ENCODE data around the gene FLNB. TPM values are rescaled to one million over a fixed set of nuclear protein-coding genes. Genes with fewer than 3 reads are reported as not detected.

The FLNB gene
- total and polyA plus RNA-seq, 2 of the 13 experiments (the other 11 are each of a cell fraction or from before 2014, with no cell fraction given), result 106 to 130 TPM

DNA sequence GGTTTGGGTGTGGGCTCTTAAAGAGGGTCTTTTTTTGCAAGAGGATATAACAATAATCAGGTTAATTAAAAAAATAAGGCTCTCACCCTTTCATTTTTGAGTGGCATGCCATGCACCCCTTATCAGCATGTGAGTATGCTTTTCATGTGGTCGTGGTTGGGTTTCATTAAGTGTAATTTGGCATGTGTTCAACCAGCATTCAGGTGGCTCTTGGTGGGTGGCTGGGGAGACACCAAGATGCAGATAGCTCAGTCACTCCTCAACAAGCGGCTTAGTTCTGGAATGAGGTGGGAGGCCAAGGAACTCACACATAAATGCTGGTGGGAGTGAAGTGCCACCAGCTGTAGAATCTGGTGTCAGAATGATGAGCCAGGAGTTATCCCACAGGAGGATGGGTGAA lies 66.8 kb downstream of the FLNB start:
- Histone ChIP-seq H3K4me3 (replicated peaks in 1 of 3; ENCODE audit: insufficient read depth in 1 of 3, low read depth in 2 of 3, low read length in 3 of 3) (no peak overlapping the region), H3K9ac (ENCODE audit: insufficient read depth, low read depth, low read length) (no peak overlapping the region), H3K4me2 (ENCODE audit: low read depth, low read length) (no peak overlapping the region), H3K9me3 (ENCODE audit: low read length) (no peaks in the 10 kb centered on the region), H3K79me2 (ENCODE audit: insufficient read depth, low read length) (peaks cover 67% of the 10 kb centered on the region), H3K4me1 (ENCODE audit: insufficient read depth, low read length) (peaks cover 42% of the 10 kb centered on the region), H4K20me1 (ENCODE audit: insufficient read depth, low read length) (peaks cover 43% of the 10 kb centered on the region; the same call in 1 of the 2 replicates), H3K27ac (ENCODE audit: extremely low read length, insufficient read depth, low read length) (no peak overlapping the region), H2AFZ (ENCODE audit: low read length) (no peak overlapping the region), H3K36me3 (replicated peaks in 1 of 2; ENCODE audit: control insufficient read depth in 1 of 2, insufficient read depth in 2 of 2, low read length in 2 of 2) (peaks cover 24 to 39% of the 10 kb centered on the region in 2 experiments), H3K27me3 (ENCODE audit: control insufficient read depth in 1 of 2, insufficient read depth in 2 of 2, low read length in 2 of 2) (no peaks in the 10 kb centered on the region)
- CTCF ChIA-PET (ENCODE audit: low intra/inter-chr PET ratio, low total read pairs), result no interaction called here
- FAIRE-seq, result no peak
- no TSS peak for BruUV-seq (replicated peaks)
- no peak for DNase-seq (ENCODE audit: low spot score)
- intact Hi-C loops (cut with micrococcal nuclease; ENCODE audit: unreplicated experiment), result no loop called here
- TF ChIP-seq, protein P1, sequence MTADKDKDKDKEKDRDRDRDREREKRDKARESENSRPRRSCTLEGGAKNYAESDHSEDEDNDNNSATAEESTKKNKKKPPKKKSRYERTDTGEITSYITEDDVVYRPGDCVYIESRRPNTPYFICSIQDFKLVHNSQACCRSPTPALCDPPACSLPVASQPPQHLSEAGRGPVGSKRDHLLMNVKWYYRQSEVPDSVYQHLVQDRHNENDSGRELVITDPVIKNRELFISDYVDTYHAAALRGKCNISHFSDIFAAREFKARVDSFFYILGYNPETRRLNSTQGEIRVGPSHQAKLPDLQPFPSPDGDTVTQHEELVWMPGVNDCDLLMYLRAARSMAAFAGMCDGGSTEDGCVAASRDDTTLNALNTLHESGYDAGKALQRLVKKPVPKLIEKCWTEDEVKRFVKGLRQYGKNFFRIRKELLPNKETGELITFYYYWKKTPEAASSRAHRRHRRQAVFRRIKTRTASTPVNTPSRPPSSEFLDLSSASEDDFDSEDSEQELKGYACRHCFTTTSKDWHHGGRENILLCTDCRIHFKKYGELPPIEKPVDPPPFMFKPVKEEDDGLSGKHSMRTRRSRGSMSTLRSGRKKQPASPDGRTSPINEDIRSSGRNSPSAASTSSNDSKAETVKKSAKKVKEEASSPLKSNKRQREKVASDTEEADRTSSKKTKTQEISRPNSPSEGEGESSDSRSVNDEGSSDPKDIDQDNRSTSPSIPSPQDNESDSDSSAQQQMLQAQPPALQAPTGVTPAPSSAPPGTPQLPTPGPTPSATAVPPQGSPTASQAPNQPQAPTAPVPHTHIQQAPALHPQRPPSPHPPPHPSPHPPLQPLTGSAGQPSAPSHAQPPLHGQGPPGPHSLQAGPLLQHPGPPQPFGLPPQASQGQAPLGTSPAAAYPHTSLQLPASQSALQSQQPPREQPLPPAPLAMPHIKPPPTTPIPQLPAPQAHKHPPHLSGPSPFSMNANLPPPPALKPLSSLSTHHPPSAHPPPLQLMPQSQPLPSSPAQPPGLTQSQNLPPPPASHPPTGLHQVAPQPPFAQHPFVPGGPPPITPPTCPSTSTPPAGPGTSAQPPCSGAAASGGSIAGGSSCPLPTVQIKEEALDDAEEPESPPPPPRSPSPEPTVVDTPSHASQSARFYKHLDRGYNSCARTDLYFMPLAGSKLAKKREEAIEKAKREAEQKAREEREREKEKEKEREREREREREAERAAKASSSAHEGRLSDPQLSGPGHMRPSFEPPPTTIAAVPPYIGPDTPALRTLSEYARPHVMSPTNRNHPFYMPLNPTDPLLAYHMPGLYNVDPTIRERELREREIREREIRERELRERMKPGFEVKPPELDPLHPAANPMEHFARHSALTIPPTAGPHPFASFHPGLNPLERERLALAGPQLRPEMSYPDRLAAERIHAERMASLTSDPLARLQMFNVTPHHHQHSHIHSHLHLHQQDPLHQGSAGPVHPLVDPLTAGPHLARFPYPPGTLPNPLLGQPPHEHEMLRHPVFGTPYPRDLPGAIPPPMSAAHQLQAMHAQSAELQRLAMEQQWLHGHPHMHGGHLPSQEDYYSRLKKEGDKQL (CRISPR knock-in tag; IDR thresholded peaks at IDR 0.05; ENCODE audit: low read depth), result no peak
- no peak for TF ChIP-seq ZNF180 (CRISPR knock-in tag; IDR thresholded peaks at IDR 0.05; ENCODE audit: borderline replicate concordance, low read depth)
- TF ChIP-seq NFE2 (CRISPR knock-in tag; IDR thresholded peaks at IDR 0.05), result no peak
- no peak for TF ChIP-seq ZFAT (CRISPR knock-in tag; conservative IDR thresholded peaks at IDR 0.05)
- TF ChIP-seq, protein P2, sequence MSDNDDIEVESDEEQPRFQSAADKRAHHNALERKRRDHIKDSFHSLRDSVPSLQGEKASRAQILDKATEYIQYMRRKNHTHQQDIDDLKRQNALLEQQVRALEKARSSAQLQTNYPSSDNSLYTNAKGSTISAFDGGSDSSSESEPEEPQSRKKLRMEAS (IDR thresholded peaks at IDR 0.05), result no peak
- TF ChIP-seq NFYC (CRISPR knock-in tag; IDR thresholded peaks at IDR 0.05), result no peak
- no peak for TF ChIP-seq MIER2 (CRISPR knock-in tag; IDR thresholded peaks at IDR 0.05)
- TF ChIP-seq ELF4 (CRISPR knock-in tag; IDR thresholded peaks at IDR 0.05; ENCODE audit: borderline replicate concordance), result no peak
- 88% methylated on average over 2 of the region's 2 CpGs for WGBS (ENCODE audit: low lambda C conversion rate)
- in situ Hi-C loops (cut with HindIII; ENCODE audit: extremely low pct_ligation_motif_present, low pct_unique_long_range_greater_than_20kb), result no loop called here
- no peak for ATAC-seq
- POLR2A ChIA-PET, result interaction anchor here (0.5 kb wide), 1 partner anchor 50 kb away, joined by 3 read pairs; no protein-coding TSS in a partner anchor
